Dermis blood vessel endothelial cell (primary cell): ENCODE measurements around the gene MAD1L1. TPM values are rescaled to one million over a fixed set of nuclear protein-coding genes. Genes with fewer than 3 reads are reported as not detected.

Experiments
- DNase-seq: peaks from one replicate; pipeline ENCODE4 v3.0.0; 2010
- total RNA-seq: library from RNA; depleted of rRNA; stranded (reverse); fragments of >200 nt; gene quantifications from 2 replicates; pipeline ENCODE4 v1.2.3, GENCODE V29; 2014

MAD1L1 gene
- total RNA-seq, 1 donor from 2014 or later: 53.3 TPM

DNA sequence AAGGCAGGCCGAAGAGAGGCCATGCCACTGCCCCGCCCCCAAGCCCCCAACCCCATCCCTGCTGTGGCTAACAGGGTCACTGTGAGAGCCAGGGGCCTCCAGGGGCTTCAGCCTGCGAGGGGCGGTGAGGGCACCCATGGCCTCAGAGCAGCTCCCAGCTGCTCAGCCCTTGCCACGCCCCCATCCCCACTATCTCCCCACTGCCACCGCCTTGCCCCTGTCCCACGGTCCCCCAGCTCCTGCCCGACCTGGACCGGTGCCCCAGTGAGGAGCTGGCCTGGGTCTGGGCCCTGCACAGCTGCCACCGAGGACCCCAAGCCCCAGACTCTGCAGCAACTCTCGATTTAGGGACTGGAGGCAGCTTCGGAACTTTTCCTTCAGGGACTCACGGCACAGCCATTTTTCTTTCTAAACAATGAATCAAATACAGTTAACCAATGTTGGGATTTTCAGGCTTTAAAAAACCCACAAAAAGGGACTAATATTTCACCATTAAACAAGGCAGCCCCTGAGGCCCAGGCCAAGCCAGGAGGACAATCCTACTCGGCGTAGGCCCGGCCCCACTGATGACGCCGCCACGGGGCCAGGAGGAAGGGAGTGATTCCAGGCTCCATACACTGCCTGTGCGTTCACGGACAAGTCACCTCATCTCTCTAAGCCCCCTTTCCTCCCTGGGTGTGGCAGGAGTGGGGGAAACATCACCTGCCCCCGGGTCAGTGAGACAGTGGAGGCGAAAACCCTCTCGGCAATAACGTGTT, 325.6 kb downstream of the MAD1L1 start:
- DNase-seq: no peak

DNA sequence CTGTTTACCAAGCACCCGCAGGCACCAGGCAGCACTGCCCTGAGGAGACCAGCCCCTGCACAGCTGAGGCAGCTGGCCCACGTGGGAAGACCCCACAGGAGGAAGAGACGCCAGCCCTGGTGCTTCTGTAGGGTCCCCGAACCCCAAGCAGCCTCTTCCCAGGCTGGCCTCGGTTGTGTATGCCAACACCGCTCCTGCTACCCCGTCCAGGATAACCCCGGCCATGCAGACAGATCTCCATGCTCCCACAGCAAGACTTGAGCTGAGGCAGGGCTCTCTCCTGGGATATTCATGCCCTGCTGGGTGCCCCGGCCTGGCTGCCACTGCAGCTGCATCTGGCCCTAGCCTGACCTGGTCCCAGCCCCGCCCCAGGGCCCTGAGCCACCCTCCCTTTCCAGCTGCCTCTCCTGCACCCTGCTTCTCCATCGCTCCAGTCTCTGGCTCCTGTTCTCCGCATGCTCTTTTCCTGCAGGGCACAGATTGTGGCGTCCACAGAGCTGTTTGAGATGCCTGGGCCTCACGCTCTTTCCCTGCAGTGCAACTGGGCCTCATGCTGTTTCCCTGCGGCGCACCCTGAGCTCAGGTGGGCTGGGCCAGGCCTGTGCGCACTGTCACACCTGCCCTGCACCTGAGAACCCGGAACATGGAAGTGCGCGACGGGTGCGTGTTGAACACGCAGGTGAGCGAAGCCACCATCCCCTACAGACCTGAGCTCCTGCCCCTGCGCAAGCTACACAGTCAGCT, 326.5 kb downstream of the MAD1L1 start:
- DNase-seq: no peak

DNA sequence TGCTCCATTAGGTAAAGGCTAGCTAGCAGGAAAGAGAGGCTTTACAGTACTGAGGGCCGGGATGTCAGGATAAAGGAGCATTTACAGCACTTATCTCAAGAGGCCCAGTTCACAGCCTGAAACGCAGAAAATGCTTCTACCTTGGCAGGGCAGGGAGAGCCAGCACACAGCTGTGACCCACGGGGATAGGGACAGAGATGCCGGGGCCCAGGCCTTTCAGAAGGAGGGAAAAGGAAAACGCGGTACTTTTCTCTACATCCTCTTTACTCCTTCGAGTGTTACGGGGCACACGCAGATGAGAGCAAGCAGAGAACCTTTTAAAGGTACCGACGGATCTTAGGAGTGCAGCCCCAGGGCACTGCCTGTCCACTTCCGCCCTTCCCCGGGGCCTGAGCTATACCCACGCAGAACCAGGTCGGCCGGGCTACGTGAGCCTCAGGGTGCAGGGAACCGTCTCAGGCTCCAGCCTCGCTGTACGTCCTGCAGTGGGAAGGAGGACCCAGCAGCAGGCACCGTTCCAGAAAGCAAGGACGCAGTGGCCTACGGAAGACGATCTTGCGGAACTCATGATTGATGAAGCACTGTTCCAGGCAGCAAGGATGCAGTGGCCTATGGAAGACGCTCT, 330.4 kb downstream of the MAD1L1 start:
- no peak for DNase-seq

DNA sequence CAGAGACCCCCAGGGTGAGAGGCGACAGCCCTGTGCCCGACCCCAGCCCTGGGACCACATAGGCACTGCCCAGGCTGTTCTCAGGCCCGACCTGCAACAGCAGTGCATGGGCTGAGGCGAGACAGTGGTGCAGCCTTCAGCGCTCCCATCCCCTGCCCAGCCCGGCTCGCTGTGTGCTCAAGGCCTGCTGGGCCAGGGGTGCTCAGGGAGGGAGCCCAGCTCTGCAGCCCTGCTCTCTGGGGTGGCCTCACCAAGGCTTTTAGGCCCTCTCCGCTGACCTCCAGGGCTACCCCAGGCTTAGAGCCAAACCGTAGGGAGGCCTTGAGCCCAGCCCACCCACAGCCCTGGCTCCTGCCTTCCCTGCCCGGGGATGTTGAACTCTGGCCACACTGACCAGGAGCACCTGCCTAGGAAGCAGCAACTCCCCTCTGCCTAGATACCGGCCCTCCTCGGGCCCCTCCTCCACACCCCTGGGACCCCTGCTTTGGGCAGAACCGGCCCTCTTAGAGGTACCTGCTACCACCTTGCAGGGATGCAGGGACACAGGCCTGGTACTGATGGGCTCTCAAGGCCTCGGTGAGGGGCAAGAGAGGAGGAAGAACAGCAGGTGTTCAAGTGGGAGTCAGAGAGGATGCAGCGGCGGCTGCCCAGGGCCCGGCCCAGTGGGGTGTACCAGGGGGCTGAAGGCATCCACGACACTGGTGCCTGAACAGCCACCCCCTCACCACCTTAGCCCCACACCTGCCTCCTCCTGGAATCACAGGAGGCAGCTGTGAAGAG, 331.1 kb downstream of the MAD1L1 start:
- no peak for DNase-seq

DNA sequence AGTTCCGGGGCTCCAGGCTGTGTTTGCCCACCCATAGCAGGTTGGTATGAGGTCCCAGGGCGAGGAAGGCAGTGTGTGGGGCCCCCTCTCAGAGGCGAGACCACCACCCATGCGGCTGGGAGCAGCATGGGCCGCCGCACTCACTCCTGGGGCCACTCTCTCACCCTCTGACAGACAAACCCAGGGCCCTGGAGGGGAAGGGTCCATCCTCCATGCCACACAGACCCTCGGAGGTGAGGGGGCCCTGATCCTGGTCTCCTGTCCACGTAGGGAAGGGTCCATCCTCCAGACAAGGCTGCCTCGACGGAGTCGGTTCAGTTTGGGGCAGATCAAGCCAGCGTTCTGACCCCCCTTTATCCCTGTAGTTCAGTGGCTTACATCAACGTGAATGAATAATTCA, 331.9 kb downstream of the MAD1L1 start:
- DNase-seq: no peak

DNA sequence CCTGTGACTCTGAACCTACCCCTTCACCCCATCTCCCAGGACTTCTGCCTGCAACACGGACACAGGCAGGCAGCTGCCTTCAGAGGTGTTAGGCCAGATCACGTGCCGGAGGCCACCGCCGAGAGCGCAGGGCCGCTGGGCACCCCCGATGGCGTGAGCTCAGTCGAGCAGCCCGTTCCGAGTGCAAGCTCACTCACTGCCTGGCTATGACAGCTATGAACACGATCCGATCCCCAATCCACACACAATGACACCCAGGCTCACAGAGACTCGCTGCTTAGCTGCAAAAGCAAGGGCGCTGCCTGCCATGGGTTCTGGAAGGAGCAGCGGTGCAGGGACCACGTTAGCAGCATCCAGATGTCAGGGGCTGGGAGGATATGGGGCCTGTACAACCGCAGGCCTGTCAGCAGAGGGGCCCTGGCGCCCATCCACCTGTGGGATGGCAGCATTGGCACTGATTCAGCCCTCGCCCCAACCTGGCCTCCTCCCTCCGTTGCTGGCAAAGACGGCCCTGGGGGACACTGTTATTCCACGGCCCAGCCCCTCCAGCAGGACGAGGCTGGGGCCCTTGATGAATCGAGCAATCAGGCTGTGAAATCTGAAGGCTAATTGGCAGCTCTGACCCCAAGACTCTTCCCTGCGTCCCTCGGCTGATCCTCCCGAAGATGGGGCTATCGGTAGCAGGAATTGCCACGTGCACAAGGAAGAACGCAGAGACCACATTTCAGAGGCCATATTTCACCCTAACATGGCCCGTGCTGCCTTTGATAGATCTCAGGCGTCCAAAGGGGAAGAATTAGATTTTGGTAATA, 332.6 kb downstream of the MAD1L1 start:
- DNase-seq: no peak

DNA sequence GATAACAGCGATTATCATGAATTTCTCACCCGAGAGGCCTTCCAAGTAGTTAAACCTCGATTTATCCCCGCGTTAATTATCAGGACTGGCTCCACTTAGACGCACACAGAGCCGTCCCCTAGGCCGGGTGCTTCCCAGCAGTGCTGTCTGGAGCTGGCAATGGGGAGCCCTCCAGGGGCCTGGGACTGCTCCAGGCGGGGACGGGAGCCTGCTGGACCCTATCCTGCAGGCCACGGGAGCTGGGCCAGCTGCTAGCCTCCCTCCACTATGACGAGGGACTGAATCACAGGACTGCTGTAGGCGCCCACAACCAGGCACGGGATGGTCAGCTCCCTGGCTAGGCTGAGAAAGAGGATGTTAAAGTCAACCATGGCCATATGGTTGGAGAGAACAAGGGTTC, 333.5 kb downstream of the MAD1L1 start:
- no peak for DNase-seq

DNA sequence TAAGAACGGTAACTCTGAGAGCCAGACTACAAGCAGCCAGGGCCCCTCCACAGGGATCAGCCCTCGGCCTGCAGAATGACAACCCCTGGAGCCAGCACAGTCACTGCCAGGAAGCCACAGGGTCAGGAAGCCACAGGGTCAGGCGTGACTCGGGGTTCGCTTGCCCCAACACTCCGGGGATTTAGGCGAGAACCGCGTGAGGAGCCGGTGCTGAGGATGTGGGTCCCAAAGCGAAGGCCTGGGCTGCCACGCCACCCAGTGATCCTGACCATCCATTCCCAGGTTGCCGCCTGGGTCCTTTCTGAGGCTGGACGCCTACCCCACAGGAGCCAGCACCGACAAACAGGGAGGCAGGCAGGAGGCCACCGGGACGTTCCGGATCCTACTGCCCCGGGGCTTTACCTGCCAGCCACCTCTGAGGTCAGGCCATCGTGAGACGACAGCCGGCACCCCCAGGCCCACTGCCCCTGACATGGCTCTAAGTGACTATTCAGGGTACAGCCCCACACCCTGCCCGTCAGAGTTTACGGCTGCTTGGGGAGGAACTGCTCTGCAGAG, 334.0 kb downstream of the MAD1L1 start:
- no peak for DNase-seq

DNA sequence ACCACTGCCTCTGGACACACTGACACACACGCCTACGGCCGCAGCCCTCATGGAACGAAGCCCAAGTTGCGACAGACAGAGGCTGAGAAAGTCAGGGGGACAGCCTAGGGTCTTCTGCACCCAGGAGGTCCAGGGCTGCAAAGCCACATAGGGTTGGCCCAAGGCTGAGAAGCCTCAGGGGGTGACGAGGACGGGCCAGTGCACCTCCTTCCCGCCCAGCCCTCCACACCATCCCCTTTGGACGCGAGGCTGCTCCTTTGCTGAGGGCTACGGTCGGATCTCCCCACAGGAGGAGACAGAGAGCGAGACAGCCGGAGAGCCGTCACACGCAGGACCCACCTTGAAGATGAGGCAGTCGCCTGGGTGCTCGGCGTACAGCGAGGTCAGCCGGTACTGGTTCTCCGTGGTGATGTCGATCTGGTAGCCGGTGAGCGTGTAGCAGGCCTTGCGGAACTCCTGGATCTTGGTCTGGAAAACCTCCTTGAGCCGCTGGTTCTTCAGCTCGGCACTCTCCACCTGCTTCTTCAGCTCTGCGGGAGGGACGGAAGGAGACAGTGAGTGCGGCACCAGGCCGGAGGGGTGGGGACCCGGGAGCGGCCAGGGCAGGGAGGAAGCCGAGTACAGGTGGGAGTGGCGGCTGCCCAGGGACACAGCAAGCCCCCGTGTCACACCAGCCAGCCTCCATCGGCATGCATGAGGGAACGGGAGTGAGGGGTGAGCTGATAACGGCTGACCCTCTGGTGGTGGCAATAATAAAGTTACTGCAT, 334.7 kb downstream of the MAD1L1 start:
- no peak for DNase-seq

DNA sequence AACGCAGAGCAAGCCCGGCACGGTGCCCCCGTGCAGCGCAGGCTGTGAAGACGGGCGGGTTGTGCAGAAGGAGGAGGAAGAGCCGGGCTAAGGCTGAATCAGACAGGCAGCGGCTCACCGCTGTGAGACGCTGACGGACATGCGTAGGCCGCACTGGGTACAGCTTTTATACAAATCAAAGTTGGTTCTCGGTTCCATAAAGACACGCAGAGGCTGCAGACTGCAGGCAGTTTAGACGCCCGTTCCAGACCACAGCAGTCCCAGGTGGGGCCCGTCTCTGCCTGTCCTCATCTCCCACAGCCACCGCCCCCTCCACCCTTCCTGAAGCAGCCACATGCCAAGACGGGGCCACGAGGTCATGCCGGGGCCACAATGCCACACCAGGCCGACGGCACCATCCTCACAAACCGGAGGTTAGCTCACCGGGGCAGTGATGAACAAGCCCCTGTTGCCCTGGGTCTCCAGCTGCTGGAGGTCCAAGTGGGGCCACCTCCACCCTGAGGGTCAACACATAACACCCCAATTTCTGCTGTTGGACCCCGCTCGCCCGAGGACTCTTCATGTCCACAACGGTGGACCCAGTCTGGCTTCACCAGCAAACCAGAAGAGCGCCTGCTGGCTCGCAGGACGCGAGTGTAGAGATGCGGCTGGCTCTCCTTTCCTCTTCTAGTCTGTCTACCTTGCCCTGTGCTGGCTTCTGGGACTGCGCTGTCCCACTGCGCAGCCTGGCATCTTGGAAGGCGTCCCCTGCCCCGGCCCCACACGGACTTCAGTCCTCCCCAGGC, 335.5 kb downstream of the MAD1L1 start:
- DNase-seq: no peak

DNA sequence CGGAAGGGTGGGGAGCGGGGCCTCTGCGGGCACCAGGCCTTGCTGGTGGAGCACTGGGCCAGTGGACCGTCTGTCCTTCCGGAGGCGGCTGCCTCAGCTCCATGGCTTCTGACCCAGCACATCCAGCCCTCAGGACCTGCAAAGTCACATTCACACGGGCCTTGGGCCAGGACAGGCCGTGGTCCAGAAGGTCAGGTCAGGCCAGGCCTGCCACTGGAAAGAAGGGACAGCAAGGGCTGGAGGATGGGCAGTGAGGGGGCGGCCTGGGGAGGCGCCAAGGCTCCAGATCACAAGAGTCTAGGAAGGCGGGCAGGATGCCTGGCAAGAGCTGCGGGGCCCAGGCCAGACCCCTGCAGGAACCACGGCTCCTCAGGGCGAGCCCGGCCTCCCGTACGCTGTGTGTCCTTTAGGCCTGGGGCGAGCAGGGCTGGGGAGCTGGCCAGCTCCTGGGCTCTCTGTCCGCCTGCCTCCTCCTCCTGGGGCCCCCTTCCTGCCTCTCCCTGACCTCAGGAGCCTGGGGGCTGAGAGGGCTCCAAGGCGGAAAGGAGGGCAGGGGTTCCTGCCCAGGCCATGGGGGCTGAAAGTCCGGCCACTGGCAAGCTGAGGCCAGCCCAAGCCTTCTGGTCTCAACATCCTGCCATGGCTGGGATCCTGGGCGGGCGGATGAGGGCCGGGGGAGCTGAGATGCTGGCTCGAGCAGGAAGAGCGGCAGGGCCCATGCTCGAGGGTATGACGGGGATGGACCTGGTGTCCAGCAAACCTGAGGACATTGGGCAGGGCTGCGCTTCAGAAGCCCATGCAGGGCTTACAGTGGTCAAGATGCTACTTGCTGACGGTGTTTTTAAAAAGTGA, 336.9 kb downstream of the MAD1L1 start:
- DNase-seq: no peak

DNA sequence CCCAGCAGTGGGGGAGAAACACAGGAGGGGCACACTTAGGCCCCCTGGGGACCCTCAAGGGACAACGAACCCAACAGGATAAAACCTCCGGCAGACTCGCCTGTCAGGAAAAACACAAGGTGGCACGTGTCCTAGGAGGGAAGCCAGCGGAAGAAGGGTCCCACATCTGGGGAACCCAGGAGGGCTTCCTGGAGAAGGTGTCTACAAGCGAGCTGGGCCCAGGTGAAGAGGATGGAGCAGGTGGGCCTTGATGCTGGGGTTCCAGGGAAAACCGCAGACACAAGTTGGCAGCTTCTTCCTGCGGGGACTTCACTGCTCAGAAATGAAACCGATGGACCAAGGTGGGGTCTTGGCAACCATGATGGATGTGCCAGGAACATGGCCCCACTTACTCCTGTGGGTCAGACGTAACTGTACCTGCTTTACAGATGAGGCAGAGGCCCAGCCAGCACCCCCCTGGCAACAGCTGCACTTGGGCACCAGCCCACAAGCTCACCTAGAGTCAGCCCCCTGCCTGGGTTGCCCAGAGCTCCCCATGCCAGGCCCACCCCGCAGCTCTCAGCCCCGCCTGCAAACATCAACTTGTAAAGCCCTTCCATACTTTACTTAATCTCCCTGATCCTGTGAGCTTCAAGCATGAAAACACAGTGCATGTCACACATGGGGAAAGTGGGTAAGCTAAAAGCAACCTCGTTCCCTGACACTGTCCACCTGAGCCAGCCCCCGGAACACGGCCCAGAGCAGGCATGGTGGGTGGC, 337.7 kb downstream of the MAD1L1 start:
- DNase-seq: no peak

DNA sequence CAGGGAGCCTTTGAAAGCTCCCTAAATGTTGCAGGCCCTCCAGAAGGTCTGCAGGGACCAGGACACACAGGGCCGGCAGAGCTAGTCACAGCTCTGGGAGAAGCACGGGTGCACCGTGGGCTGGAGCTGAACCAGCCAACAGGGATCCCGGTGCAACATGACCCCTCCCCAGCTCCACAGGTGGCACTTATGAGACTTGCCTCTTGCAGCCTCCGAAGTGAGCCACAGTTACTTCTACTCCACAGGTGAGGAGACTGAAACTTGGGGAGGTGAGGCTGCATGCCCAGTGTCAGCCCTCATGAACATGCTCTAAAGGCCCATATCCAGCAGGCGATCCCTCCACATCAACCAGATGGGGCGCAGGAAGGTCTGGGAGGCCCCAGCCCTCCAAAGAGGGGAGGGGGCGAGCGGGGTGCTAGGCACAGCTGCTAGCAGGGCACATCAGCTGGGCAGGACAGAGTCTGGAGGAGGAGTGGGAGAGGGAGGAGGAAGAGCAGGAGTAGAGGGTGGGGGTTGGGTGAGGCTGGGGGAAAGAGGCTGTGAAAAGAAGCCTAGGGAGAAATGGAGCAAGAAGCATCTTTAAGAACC, 338.3 kb downstream of the MAD1L1 start:
- DNase-seq: no peak

DNA sequence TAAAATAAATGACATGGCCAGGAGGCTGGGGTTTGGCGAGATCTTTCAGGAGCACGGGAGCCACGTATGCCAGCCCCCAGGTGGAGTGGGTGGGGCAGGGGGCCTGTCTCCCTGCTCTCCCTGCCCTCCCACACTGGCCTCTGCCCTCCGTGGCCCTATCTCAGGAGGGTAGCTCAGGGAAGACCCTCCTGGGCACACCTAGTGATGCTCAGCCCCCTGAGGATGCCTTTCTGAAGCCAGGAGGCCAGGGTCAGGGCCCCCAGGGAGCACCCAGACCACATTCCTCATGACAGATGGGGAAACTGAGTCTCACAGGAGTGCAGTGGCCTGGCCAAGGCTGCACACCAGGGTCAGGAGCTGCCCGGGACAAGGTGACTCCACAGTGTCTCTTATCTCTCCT, 339.3 kb downstream of the MAD1L1 start:
- no peak for DNase-seq

DNA sequence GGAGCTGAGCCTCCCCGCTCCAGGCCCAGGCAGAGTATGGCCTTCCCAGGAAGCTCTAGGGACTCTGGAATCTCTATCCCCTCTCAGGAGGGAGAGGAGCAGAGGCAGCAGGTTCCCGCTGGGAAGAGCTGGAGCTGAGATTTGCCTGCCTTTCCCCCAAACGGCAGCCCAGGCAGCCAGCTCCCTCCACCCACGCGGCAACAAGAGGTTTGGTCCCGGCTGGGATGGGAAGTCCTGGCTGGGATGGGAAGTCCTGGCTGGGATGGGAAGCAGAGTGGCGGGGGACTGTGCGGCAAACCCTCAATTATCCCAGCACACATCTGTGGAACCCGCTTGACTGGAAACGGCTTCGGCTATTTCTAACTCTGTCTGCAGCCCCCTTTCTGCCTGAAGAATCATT, 339.7 kb downstream of the MAD1L1 start:
- DNase-seq: no peak

DNA sequence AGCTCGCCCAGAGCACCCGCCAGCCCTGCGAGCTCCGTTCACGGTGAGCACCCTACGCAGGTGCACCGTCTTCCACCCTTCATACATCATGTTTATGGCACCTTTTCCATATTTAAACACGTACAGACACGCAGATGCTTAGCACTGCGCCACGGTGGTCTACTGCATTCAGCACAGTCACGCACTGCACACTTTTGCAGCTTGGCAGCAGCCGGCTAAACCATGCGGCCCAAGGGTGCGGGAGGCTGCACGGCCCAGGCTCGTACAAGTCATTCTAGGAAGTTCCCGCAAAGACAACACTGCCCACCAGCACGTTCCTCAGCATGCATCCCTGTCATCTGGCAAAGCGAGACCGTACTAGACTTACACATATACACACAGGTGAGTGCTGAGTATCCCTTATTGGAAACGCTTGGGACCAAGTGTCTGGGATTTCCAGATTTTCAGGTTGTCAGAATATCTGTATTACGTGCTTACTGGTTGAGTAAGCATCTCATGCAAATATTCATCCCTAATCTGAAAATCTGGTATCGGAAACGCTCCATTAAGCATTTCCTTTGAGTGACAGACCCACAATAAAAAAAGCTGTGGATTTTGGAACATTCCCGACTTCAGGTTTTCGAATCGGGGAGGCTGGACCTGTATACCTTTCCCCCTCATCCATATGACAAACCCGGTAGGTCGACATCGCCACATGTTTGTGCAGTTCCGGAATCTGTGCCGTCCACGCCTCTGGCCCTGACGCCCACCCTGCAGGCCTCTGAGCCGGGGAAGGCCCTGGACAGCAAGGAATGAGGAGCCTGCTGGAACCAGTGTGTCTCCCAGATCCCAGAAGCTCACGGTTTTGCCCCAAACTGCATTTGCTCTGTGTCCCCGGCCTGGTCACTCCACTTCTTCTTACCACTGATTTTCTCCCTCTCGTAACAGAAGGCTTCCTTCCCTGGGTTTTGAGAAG, 340.5 kb downstream of the MAD1L1 start:
- no peak for DNase-seq
